GM12865 (cell line): ENCODE results near the gene QPRT.
"Not testable (repeated sequence)": the region's sequence is repeated elsewhere in the genome, so short reads cannot be mapped to it uniquely, and the experiment has no call there.

ENCODE experiments used
- DNase-seq: peaks from one replicate; pipeline ENCODE4 v3.0.0; 2010; ENCODE audit warnings: low read depth
- H3K4me3 ChIP-seq: 2 replicates; pipeline ENCODE4 v1.5.1; 2011; ENCODE audit warnings: mild to moderate bottlenecking, low read depth, low read length, control low read depth
- CTCF ChIP-seq: IDR thresholded peaks from 2 replicates; pipeline ENCODE4 v1.5.1; 2011; ENCODE audit warnings: low read length, control low read depth, low read depth, inconsistent platforms; ENCODE audit not compliant: insufficient read depth; ENCODE audit errors: missing control alignments

QPRT gene

GRCh38 chr16:29686740-29687332 lies 7.9 kb downstream of the QPRT start:
- DNase-seq, result no peak
- no peak overlapping the region for H3K4me3 ChIP-seq
- no peak for TF ChIP-seq CTCF

- H3K4me3 ChIP-seq, result no peak overlapping the region
- no peak for DNase-seq
- no peak for TF ChIP-seq CTCF
These were observed 8.8 kb downstream of the QPRT start for GRCh38 chr16:29687755-29688154.

- DNase-seq, result no peak
- no peak overlapping the region for H3K4me3 ChIP-seq
- TF ChIP-seq CTCF, result no peak
These were observed 9.2 kb downstream of the QPRT start for GRCh38 chr16:29688172-29688571.

- peak; percentile 57 for DNase-seq
- not testable (repeated sequence) for H3K4me3 ChIP-seq
These were observed 10.7 kb downstream of the QPRT start for GRCh38 chr16:29689490-29690351.

- not testable (repeated sequence) for DNase-seq, H3K4me3 ChIP-seq
These were observed 13.6 kb downstream of the QPRT start for GRCh38 chr16:29692606-29693005.

GRCh38 chr16:29694384-29695195 lies 15.6 kb downstream of the QPRT start:
- no peak for TF ChIP-seq CTCF
- H3K4me3 ChIP-seq, result no peak overlapping the region

GRCh38 chr16:29695675-29696074 lies 16.7 kb downstream of the QPRT start:
- DNase-seq, H3K4me3 ChIP-seq: not testable (repeated sequence)

More at GRCh38 chr16:29694384-29695195, 15.6 kb downstream of the QPRT start:
- DNase-seq, result peak; percentile 40

- no peak for DNase-seq
- no peak for TF ChIP-seq CTCF
- no peak overlapping the region for H3K4me3 ChIP-seq
These were observed 17.9 kb downstream of the QPRT start for GRCh38 chr16:29696881-29697331.
